NCI-H446 treated with DMSO at 0.1 percent for 48 hours (cell line): ENCODE results near the gene TRPM2.
"Not testable (repeated sequence)": the region's sequence is repeated elsewhere in the genome, so short reads cannot be mapped to it uniquely, and the experiment has no call there.

Experiments
- DNase-seq: peaks from one replicate; lab custom pipeline; 2025; lab: John Stamatoyannopoulos, UW

TRPM2 gene

DNA sequence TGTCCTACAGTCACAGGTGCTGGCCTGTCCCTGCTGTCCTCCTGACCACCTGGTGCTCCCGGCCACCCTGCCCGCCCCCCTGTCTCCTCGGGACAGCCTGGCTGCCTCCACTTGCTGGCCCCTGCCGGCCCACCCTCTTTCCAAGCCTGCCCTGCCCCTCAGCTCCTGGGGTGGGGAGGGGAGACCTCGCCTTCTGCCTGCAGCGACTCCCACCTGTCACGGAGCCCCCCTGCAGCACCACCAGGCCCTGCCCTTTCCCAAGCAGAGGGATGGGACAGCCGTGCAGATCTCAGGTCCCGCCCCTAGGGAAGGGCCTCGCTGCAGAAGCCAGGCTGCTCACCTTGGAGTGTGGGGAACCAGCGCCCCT lies 109.4 kb downstream of the TRPM2 start:
- DNase-seq: no peak

DNA sequence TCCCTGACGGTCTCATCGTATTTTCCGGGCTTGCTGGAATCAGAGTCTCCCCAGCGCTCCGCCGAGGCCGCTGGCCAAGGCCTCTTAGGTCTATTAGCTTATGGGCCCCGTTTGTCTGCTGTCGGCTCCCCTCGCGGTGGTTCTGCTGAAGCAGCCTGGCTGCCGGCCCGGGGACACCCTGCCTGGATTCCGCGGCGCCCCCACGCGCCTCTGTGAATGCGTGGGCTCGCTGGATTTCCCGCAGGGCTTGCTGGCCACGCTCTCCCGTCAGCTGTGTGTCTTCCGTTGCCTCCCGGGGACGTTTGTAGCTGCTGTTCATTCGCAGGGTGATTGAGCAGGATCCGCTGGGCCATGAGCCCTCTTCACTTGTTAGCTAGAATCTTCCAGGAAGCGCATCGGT lies 110.3 kb downstream of the TRPM2 start:
- DNase-seq: no peak

DNA sequence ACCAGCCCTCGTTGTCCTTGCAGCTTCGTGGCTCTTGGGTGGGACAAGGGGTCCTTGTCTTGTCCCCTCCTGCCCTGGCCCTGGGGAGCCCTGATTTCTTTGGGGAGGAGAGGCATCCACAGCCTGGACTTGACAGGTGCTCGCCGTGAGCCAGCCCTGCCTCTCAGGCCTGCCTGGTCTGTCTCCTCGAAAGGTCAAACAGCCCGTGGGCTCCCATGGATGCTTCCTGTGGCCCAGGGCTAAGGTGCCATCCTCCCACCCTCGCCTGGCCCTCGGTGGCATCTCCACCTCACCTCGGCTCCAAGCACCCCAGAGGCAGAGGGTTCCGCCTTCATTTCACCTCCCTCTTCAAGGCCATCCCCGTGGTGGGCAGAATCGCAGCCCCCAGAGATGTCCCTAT lies 110.9 kb downstream of the TRPM2 start:
- DNase-seq: no peak

- no peak for DNase-seq
Measured at GRCh38 chr21:44466351-44466954, 113.0 kb downstream of the TRPM2 start.

- DNase-seq: no peak
Measured at GRCh38 chr21:44466996-44467858, 113.8 kb downstream of the TRPM2 start.

DNA sequence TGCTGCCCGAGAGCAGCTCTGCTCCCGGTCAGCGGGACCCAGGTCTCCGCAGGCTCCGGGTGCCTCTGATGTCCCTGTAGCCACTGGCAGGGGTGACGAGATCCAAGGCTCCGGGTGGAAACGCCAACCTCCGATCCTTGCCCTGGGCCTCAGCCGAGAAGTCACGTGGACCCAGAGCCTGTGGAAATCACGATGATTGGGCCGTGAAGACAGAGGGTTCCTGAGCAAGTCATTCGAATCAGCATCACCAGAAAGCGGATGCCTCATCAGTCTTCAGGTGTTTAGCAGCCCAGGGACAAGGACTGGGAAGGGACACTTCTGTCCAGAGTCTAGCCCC lies 114.4 kb downstream of the TRPM2 start:
- DNase-seq: no peak

GRCh38 chr21:44471341-44471740 lies 117.9 kb downstream of the TRPM2 start:
- no peak for DNase-seq

GRCh38 chr21:44471996-44472395 lies 118.6 kb downstream of the TRPM2 start:
- DNase-seq: no peak

- no peak for DNase-seq
Measured at GRCh38 chr21:44473915-44474555, 120.6 kb downstream of the TRPM2 start.

GRCh38 chr21:44475266-44475845 lies 121.9 kb downstream of the TRPM2 start:
- DNase-seq: no peak

DNA sequence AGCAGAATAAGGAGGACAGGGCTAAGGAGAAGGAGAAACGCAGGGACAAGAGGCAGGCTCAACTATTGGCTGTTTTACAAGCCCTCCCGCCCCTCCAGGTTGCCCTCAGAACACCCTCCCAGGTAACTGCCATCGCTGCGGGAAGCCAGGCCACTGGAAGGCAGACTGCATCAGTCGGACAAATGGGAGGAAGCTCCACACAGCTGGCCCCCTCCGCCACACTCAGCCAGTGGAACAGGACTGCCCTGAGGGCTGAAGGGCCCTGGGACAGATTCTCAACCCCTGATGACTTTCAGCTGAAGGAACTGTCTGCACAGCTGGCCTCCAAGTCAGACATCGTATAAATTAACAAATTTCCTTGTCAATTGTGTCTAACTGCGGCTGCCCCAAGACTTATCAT lies 123.7 kb downstream of the TRPM2 start:
- DNase-seq: no peak

DNA sequence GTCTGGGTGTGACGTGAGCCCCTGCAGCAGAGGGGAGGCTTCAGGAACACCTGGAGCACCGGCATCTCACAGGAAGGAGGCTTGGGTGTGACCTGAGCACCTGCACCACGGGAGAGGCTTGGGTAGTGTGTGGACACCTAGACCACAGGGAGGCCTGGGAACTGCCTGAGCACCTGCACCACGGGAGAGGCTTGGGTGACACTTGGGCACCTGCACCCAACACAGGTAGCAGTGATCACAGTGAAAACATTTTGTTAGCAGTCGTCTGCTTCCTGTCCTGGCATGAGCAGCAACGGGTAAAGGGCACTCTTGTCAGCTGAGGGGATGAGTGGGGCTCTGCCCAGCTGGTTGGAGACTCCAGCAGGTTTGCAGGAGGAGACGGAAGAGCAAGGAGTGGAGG lies 124.3 kb downstream of the TRPM2 start:
- DNase-seq: no peak

DNA sequence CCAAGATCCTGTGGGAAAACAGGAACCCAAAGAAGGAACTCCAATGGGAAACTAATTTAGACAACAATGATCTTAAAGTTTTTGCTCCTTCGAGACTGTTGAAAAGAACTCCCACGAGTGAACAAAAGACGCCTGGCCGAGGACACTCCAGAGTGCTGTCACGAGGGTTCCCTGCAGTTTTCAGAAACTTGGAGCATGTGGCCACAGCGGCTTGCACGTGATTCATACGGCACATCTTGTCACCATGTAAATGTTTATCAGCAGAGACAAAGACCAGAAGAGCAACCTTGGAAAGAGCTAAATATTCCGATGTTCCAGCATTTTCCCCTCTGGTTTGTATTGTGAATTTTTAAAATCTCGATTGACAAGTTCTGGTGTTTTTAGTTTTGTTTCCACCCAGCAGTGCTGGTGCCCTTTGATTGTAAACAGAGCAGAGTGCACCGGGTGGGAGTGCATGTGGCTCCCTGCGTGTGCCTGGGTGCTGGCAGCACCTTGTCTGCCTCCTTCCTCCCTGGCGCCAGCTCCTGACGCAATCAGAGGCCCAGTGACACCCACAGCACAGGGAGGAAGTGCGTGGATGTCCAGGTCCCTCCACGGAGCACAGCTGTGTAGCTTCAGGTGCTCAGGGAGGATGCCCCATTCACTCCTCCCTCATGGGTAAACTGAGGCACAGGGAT lies 124.8 kb downstream of the TRPM2 start:
- DNase-seq: no peak

GRCh38 chr21:44478801-44479167 lies 125.4 kb downstream of the TRPM2 start:
- no peak for DNase-seq

- not testable (repeated sequence) for DNase-seq
Measured at GRCh38 chr21:44479556-44480199, 126.3 kb downstream of the TRPM2 start.

DNA sequence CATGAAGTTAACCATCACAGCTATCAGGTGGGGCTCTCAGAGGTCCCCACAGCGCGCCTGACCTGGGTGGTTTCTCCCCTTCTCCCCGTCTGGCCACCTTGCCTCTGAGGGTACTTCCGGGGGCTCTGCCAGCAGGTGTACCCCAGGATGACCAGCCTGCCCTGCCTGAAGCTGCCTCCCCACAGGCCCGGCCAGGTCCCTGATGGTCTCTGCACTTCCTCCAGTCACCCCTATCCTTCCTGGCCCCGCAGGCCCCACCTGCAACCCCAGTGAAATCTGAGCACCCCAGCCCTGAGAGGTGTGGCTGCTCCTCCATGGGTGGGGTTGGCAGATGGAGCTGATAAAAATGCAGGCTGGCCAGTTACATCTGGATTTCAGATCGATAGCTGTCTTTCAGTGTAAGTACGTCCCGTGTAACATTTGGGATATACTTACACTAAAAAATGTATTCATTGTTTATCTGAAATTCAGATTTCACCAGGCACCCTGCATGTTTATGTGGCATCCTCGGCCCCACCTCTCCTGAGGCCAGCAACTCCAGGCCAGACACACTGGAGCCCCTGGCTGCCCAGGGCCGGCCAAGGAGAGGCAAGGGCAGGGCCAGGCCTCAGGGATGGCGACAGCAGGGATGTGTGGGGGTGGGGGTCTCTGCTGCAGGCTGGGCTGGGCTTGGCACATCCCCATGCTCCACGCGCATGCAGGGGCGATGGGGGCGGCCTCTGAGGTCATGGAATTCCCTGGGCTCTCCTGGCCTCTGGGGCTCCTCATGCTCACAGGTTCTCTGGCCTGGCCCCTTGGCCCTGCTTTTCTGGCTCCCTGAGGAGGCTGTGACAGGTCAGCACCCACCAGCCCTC lies 127.0 kb downstream of the TRPM2 start:
- DNase-seq: no peak

DNA sequence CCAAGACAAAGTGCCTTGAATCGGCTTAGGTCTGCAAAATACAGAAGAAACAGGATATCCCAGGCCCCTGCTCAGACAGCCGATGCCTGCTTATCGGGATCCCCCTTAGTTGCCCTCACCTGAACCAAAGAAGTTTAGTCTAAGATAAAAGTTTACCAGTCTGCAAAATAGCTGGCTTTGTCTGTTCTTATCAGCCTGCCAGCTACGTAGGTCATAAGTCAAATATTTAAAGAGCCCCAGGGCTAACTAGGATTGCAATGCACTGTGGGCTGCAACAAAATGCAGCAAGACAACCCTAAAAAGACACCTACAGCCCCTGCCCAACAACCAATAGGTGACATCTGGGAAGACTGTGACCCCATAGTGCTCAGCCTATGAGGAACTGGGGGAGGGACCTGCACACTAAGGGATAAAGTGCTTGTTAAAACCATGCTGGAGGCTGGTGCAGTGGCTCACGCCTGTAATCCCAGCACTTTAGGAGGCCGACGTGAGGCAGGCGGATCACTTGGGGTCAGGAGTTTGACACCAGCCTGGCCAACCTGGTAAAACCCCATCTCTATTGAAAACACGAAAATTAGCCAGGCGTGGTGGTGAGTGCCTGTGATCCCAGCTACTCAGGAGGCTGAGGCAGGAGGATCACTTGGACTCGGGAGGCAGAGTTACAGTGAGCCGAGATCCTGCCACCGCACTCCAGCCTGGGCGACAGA lies 129.3 kb downstream of the TRPM2 start:
- no peak for DNase-seq

DNA sequence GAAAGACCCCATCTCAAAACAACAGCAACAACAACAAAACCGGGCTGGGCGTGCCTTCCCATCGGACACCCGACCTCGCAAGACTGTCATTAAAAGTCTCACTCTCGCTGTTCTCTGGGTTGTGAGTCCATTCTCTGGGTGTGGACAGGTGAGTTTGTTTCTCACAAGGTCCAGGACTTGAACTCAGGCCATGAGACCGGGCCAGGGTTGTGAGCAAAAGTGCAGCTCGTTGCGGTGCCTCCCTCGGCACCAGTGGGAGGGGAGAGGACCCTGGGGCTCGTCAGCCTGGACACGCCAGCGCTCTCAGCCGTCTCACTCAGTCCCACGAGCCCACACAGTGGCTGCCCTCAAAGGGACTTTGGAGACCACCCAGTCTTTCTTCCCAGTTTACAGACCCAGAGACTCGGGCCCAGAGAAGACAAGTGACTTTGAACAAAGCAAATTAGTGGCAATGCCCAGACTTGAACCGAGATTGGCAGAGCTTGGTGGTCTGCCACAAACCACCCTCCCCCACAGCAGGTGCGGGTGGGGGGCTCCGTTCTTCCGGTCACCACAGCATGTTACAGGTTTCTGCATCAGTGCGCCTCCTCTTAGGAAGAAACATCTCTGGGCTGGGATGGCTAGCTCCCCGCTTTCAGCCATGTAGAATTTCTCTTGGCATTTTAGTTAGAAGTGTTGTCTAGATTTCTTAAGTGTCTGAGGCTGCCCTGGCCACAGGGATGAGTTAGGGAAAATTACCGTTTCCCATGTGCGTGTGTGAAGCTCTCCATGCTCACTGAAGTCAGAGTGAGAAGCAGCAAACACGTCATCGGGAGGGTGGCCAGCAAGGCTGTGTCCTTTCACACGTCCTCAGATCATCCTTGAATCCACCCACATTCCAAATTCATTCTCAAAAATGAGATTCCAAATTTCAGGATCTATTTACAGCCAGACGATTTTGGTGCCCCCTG lies 130.1 kb downstream of the TRPM2 start:
- no peak for DNase-seq
